A172 (cell line): Measurements from ENCODE around the gene ZNF217. TPM values are rescaled to one million over a fixed set of nuclear protein-coding genes. Genes with fewer than 3 reads are reported as not detected.
"Not testable (repeated sequence)": the region's sequence is repeated elsewhere in the genome, so short reads cannot be mapped to it uniquely, and the experiment has no call there.

Experiments used
- DNase-seq: peaks from one replicate; pipeline ENCODE4 v3.0.0-alpha.2; 2015; ENCODE audit warnings: low spot score
- total RNA-seq: library from RNA; depleted of rRNA; stranded (reverse); fragments of >200 nt; shearing (Covaris generic); gene quantifications from 2 replicates; pipeline ENCODE4 v1.2.3, GENCODE V29; 2014

The ZNF217 gene
- total RNA-seq, 1 experiment from 2014 or later, result 38.3 TPM

GRCh38 chr20:53569005-53569404 lies 24.6 kb downstream of the ZNF217 start:
- no peak for DNase-seq

- DNase-seq, result no peak
Measured at GRCh38 chr20:53568351-53568750, 25.3 kb downstream of the ZNF217 start.

- DNase-seq, result no peak
Measured at GRCh38 chr20:53567379-53567917, 26.2 kb downstream of the ZNF217 start.

- not testable (repeated sequence) for DNase-seq
Measured at GRCh38 chr20:53566623-53567022, 27.0 kb downstream of the ZNF217 start.

DNA sequence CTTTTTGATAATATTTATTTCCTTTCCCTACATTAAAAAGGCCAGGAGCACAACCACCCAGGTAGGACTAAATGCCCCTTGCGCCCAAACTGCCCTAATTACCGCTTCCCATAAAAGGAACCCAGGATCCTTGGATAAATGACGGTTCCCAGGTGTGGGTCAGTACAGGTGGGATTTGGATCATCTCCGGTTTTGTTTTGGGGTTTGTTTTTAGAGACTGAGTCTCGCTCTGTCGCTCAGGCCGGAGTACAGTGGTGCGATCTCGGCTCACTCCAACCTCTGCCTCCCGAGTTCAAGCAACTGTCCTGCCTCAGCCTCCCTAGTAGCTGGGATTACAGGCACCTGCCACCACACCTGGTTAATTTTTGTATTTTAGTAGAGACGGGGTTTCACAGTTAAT lies 28.4 kb downstream of the ZNF217 start:
- no peak for DNase-seq

DNA sequence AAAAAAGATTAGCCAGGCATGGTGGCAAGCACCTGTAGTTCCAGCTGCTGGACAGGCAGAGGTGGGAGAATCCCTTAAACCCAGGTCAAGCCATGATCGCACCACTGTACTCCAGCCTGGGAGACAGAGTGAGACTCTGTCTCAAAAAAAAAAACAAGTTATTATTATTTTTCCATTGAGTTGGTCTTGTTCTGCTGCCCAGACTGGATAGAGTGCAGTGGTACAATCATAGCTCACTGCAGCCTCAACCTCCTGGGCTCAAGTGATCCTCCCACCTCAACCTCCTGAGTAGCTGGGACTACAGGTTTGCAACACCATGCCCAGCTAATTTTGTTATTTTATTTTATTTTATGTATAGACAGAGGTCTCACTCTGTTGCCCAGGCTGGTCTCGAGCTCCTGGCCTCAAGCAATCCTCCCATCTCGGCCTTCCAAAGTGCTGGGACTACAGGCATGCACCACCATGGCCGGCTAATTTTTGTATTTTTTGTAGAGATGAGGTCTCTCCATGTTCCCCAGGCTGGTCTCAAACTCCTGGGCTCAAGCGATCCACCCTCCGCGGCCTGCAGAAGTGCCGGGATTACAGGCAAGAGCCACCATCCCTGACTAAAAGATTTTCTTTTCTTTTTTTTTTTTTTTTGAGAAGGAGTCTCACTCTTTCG lies 31.4 kb downstream of the ZNF217 start:
- DNase-seq, result not testable (repeated sequence)

GRCh38 chr20:53561505-53561904 lies 32.1 kb downstream of the ZNF217 start:
- DNase-seq, result no peak

GRCh38 chr20:53559816-53560215 lies 33.8 kb downstream of the ZNF217 start:
- no peak for DNase-seq

DNA sequence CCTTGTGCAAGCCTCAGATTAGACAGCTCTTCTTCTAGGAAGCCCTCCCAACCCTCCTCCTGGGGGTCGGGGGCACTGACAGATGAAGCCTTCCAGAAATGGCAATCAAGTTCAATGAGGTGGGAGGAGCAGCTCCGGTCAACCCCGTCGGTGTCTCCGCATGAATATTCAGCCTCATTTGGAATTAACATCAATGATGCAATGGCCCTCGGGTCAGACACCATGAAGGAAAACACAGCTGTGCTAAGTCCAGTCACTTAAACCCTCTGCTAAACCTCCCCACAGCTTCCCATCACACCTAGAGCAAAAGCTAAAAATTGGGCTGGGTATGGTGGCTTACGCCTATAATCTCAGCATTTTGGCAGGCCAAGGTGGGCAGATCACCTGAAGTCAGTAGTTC lies 36.5 kb downstream of the ZNF217 start:
- no peak for DNase-seq

GRCh38 chr20:53556267-53556897 lies 37.3 kb downstream of the ZNF217 start:
- DNase-seq, result no peak

DNA sequence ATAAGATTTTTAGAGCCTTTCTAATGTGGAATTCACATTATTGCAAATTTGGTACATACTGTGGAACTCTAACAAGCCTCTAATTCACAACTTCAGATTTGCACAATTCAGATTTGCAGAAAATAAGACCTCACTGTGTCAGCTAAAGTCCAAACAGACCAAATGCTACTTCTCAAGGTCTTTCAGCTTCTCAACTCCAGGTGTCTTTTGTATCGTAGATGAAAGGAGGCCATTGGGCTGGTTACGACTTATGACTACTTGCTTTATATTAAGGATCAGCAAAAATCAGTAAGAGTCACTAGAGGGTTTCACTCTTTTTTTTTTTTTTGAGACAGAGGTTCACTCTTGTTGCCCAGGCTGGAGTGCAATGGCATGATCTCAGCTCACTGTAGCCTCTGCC lies 37.8 kb downstream of the ZNF217 start:
- DNase-seq, result no peak

DNA sequence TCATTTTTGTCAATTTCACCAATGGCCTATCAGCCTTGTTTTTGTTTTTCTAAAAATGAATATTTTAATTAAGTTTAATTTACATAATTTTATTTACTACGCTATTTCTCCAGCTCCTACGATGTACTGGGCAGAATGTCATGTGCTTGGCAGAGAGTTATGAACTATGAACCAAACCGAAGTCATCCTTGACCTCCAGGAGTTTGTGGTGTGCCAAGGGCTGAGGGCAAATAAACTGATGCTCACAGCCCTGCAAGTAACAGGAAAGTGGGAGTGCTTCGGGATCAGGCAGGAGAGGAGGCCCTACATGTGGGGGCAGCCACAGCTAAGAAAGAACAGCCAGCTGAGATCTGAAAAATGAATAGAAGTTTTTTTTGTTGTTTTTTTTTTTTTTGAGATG lies 38.6 kb downstream of the ZNF217 start:
- no peak for DNase-seq

DNA sequence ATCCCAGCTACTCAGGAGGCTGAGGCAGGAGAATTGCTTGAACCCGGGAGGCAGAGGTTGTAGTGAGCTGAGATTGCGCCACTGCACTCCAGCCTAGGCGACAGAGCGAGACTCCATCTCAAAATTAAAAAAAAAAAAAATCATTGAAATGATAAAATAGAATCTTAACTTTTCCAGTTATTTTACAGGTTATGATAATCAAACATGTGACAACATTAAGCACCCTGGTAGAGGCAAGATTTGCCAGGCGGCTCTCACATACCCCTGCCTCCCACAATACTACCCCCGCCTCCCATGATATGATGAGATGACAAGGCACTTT lies 41.1 kb downstream of the ZNF217 start:
- not testable (repeated sequence) for DNase-seq

DNA sequence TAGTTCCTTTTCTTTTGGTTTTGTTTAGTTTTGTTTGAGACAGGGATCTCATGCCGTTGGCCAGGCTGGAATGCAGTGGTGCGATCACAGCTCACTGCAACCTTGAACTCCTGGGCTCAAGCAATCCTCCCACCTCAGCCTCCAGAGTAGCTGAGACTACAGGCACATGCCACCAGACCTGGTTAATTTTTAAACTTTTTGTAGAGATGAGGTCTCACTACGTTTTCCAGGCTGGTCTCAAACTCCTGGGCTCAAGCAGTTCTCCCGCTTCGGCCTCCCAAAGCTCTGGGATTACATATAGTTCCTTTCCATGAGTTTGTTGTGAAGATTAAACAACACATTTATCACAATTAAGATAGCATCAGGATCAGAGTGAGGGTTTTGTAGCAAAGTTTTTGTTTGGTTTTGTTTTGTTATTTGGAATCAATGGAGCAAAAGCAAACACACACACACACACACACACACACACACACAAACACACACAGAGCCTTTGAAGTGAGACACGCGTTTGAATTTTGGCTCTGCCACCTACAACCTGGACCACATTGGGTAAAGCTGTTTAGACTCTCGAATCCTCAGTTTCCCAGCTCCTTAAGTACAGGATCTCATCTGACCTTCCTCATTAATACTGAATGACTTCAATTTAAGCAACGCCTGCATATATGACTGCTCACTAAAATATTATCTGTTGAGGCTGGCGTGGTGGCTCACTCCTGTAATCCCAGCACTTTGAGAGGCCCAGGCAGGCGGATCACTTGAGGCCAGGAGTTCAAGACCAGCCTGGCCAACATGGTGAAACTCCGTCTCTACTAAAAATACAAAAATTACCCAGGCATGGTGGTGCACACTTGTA lies 41.7 kb downstream of the ZNF217 start:
- DNase-seq, result not testable (repeated sequence)

- DNase-seq, result no peak
Measured at GRCh38 chr20:53550280-53551187, 43.1 kb downstream of the ZNF217 start.

DNA sequence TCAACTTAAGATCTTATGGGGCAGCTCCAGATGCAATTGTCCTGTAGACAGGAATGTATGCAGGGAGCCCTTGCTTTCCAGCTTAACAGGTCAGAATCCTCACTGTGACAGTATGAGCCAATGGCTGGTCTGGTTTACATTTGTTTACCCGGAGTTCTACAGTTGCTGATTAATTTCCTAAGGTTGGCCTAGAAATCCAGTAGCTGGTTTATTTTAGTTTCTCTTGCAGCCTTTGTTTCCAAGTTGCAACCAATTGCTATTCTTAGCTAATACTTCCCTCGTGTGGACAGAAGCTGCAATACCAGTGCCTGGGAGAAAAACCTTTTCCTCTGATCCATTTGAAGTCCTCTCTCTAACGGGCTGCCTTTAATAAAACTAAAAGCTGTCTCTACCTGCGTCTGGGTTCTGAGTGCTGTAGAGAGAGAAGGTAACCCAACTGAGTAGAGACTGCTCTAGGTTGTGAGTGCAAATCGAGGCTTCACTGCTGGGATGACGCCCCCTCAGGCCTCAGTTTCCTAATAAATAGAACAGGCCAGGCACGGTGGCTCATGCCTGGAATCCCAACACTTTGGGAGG lies 45.9 kb downstream of the ZNF217 start:
- DNase-seq, result peak; percentile 75

- DNase-seq, result no peak
Measured at GRCh38 chr20:53539516-53539915, 54.1 kb downstream of the ZNF217 start.

DNA sequence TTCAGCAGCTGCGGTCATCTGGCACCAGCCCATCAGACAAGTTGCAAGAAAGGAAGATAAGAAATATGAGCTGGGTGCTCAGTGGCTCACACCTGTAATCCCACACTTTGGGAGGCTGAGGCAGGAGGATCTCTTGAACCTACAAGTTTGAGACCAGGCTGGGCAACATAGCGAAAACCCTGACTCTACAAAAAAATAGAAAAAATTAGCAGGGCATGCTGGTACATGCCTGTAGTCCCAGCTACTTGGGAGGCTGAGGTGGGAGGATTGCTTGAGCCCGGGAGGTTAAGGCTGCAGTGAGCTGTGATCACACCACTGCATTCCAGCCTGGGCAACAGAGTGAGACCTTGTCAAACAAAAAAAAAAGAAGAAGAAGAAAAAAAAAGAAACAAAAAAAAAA lies 57.3 kb downstream of the ZNF217 start:
- DNase-seq, result not testable (repeated sequence)

DNA sequence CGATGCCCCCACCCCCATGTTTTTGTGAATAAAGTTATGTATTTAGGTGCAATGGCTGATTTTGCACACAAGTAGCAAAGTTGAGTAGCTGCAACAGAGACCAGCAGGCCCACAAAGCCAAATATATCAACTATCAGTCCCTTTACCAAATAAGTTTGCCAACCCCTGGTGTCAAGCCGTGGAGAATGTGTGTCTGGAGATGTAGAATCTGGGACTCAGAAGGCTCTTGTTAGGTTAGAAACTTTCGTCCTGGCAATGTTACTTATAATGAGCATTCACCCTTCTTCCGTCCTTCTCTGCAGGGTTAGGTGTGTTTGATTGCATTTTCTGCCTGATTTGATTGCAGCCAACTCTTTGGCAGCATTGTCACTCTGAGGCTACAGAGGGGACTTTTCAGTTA lies 57.8 kb downstream of the ZNF217 start:
- no peak for DNase-seq

GRCh38 chr20:53534037-53534436 lies 59.6 kb downstream of the ZNF217 start:
- DNase-seq, result no peak

DNA sequence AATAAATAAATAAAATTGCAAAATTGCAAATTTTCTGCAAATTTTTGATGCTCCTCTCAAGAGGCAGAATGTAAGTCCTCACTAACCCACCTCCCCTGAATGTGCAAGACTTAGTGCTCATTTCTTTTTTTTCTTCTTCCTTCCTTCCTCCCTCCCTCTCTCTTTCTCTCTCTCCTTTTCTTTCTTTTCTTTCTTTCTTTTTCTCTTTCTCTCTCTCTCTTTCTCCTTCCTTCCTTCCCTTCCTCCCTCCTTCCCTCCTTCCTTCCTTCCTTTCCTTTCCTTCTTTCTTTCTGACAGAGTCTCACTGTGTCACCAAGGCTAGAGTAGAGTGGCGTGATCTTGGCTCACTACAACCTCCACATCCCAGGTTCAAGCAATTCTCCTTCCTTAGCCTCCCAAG lies 60.1 kb downstream of the ZNF217 start:
- no peak for DNase-seq
